NCI-H2196 (cell line): ENCODE measurements around the gene IL1RAPL2.
"Not testable (repeated sequence)": the region's sequence is repeated elsewhere in the genome, so short reads cannot be mapped to it uniquely, and the experiment has no call there.

Source experiments
- DNase-seq: peaks from one replicate; lab custom pipeline; 2025; ENCODE audit not compliant: unreplicated experiment; lab: John Stamatoyannopoulos, UW

Gene IL1RAPL2

DNA sequence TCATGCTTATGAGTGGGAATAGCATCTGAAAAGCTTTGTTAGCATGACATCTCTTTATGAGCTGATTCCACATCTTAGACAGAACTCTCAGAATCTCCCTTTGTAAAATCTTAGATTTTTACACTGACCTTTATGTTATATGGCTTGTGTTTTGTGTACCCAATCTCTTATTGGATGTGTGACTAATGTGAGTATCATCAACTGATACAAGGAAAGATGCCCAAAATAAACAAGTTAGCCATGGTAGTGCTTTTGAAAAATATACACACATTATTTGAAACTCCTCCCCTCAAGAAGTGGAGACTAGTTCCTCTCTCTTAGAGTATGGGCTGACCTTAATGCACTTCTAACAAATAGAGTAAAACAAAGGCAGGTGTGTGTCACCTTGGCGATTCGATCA lies 1096.2 kb downstream of the IL1RAPL2 start:
- DNase-seq: no peak

- DNase-seq: no peak
Measured at GRCh38 chrX:105664243-105664642, 1098.2 kb downstream of the IL1RAPL2 start.

DNA sequence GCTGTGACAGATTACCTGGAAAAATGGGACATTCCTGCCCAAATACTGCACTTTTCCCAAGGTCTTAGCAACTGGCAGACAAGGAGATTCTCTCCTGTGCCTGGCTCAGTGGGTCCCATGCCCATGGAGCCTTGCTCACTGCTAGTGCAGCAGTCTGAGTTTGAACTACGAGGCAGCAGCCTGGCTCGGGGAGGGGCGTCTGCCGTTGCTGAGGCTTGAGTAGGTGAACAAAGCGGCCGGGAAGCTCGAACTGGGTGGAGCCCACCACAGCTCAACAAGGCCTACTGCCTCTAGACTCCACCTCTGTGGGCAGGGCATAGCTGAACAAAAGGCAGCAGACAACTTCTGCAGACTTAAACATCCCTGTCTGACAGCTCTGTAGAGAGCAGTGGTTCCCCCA lies 1118.3 kb downstream of the IL1RAPL2 start:
- DNase-seq: not testable (repeated sequence)

- DNase-seq: no peak
Measured at GRCh38 chrX:105694839-105695238, 1128.8 kb downstream of the IL1RAPL2 start.

GRCh38 chrX:105695451-105695850 lies 1129.5 kb downstream of the IL1RAPL2 start:
- DNase-seq: no peak

DNA sequence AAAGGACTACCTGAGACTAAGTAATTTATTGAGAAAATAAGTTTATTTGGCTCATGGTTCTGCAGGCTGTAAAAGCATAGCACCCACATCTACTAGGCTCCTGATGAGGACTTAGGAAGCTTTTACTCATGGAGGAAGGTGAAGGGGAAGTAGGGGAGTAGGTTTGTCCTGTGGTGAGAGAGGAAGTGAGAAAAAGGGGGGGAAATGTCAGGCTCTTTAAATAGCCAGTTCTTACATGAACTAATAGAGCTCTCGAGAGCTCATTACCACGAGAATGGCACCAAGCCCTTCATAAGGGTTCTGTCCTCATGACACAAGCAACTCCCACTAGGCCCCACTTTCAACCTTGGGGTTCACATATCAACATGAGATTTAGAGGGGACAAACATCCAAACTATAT lies 1130.9 kb downstream of the IL1RAPL2 start:
- DNase-seq: no peak

GRCh38 chrX:105697984-105698781 lies 1132.2 kb downstream of the IL1RAPL2 start:
- no peak for DNase-seq

DNA sequence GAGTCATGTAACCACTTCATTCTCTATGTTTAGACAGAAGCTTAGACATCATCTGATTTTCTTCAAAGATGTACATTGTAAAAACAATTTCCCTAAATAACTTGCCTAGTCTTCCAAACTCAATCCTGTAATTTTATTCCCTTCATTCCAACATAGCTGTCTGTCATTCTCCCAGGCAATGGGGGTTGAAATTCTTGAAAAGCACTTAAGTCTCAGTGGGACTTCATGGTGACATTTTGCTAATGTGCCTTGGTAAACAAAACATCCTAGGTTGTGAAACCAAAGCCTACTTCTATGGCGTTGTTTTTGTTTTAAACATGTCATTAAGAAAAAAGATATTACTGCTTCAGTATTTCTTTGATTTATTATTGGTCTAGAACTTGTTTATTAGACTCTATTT lies 1134.3 kb downstream of the IL1RAPL2 start:
- DNase-seq: no peak

- DNase-seq: no peak
Measured at GRCh38 chrX:105701310-105702052, 1135.5 kb downstream of the IL1RAPL2 start.

DNA sequence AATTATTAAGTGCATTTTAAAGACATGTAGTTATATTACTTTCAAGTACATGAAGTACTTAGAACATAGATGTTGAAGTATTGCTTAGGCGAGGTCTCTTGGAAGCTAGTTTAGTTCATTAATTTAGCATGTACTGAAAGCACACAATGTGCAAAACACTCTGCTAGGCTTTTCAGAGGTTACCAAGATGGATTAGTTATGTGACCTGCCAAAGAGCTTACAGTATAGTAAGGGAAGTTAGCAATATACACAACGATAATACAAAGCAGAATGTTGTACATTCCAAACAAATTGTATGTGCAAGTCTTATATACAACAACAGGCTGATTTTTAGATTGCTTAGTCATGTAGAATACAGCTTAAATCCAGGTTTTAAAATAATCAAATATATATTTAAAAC lies 1137.9 kb downstream of the IL1RAPL2 start:
- DNase-seq: no peak

GRCh38 chrX:105706041-105706440 lies 1140.0 kb downstream of the IL1RAPL2 start:
- DNase-seq: no peak

- no peak for DNase-seq
Measured at GRCh38 chrX:105711805-105712204, 1145.8 kb downstream of the IL1RAPL2 start.

DNA sequence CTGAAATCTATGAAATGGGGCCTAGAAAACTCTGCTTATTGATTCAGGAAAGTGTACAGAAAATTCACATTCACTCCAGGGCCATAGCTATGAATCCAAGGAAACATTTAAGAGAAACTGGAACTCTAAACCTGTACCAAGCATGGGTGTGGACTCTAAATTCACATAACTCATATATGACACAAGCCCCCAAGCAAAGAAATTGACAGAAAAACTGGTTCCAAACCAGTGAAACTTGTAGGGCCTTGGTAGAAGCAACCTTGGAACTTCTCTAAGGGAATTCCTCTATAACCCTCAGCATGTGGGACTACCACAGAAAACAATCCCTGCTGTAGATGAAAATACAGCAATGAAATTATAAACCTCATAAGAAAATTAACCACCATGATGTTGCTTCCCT lies 1149.7 kb downstream of the IL1RAPL2 start:
- DNase-seq: no peak

- no peak for DNase-seq
Measured at GRCh38 chrX:105723966-105724735, 1158.2 kb downstream of the IL1RAPL2 start.

DNA sequence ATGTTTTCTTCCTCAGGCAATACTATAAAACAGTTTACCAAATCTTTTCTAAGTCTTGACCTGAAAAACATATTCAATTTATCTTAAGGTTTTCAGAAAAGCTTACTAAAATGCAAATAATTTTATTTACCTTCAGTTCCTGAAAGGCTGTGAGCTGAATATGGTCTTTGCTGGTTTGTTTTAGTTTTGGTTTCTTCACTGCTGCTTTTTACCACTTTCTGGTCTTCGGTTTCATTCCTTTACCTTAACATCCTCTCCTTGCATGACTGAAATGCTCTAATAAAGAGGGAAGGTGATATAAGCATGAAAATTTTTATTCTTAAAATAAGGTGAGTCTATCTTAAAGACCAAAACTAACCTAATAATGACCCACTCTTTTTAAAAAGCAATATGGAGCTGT lies 1159.2 kb downstream of the IL1RAPL2 start:
- DNase-seq: no peak

- no peak for DNase-seq
Measured at GRCh38 chrX:105738162-105738561, 1172.2 kb downstream of the IL1RAPL2 start.

GRCh38 chrX:105744291-105744690 lies 1178.3 kb downstream of the IL1RAPL2 start:
- no peak for DNase-seq

GRCh38 chrX:105744946-105745345 lies 1178.9 kb downstream of the IL1RAPL2 start:
- no peak for DNase-seq

- DNase-seq: no peak
Measured at GRCh38 chrX:105745863-105746262, 1179.9 kb downstream of the IL1RAPL2 start.

- no peak for DNase-seq
Measured at GRCh38 chrX:105752338-105752956, 1186.4 kb downstream of the IL1RAPL2 start.

GRCh38 chrX:105753411-105753810 lies 1187.4 kb downstream of the IL1RAPL2 start:
- no peak for DNase-seq
